NB4 (cell line): ENCODE results near the gene KRTAP12-3.

Experiments used
- DNase-seq: peaks from one replicate; pipeline ENCODE4 v3.0.0; 2010; ENCODE audit warnings: low read depth
- H3K4me3 ChIP-seq: one replicate; pipeline ENCODE4 v1.5.1; 2011; ENCODE audit warnings: mild to moderate bottlenecking, low read depth, low read length, moderate library complexity
- MAX ChIP-seq: IDR thresholded peaks from 2 replicates; pipeline ENCODE4 v1.6.1; 2011; ENCODE audit warnings: low read depth, low read length
- MYC ChIP-seq: IDR thresholded peaks from 2 replicates; pipeline ENCODE4 v1.6.1; 2011; ENCODE audit warnings: low read depth, low read length
- POLR2A ChIP-seq: IDR thresholded peaks from 2 replicates; pipeline ENCODE4 v1.6.1; 2011; ENCODE audit warnings: mild to moderate bottlenecking; ENCODE audit not compliant: insufficient read length; ENCODE audit errors: extremely low read depth
- TF ChIP-seq, protein P1 (sequence below): IDR thresholded peaks from one replicate; pipeline ENCODE4 v1.5.1; 2012; ENCODE audit warnings: low read depth, low read length

The KRTAP12-3 gene

GRCh38 chr21:44702973-44703730 is 45.4 kb downstream of the KRTAP12-3 start:
- H3K4me3 ChIP-seq, result no peak overlapping the region
- TF ChIP-seq, protein P1, sequence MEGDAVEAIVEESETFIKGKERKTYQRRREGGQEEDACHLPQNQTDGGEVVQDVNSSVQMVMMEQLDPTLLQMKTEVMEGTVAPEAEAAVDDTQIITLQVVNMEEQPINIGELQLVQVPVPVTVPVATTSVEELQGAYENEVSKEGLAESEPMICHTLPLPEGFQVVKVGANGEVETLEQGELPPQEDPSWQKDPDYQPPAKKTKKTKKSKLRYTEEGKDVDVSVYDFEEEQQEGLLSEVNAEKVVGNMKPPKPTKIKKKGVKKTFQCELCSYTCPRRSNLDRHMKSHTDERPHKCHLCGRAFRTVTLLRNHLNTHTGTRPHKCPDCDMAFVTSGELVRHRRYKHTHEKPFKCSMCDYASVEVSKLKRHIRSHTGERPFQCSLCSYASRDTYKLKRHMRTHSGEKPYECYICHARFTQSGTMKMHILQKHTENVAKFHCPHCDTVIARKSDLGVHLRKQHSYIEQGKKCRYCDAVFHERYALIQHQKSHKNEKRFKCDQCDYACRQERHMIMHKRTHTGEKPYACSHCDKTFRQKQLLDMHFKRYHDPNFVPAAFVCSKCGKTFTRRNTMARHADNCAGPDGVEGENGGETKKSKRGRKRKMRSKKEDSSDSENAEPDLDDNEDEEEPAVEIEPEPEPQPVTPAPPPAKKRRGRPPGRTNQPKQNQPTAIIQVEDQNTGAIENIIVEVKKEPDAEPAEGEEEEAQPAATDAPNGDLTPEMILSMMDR, result no peak
- DNase-seq, result no peak

DNA sequence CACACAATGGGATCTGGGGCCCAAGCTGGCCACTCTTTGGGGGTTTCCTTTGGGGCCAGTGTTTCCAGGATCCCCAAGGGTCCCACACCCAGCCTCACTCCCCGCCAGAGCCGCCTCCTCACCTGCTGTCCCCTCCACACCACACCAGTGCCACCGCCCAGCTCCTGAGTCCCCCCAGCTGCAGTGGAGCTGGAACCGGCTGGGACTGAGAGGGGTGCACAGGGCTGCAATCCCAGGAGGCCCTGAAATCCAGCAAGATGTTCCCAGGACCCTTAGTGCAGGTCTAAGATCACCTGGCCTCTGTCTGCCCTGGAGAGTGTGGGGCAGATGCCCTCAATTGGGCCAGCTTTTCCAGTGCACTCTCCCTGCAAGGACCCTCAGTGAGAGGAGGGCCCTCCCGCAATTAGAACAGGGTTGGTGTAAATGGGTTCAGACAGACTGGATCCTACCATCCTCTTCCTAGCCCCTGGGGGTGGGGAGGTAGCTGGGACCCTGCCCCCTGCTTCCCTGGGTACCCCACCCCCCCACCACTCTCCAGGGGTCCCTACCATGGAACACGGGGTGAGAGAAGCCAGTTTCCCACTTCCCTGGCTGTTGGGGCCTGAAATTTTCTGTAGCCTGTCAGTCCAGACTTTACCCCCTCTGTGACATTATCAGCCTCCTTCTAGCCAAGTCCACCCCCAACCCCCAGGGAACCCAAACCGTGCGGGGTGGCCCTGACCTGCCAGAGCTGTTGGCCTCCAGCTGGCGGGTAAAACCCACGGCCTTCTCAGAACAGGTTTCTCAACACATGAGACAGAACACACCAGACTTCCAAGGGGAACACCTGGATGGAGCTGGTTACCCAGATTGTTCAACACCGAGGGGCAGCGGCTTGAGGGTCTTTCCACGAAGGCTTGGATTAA is 46.3 kb downstream of the KRTAP12-3 start:
- no peak for TF ChIP-seq POLR2A
- no peak for TF ChIP-seq MAX
- no peak for TF ChIP-seq MYC
- TF ChIP-seq, protein P1, result no peak
- no peak for DNase-seq
- H3K4me3 ChIP-seq, result no peak overlapping the region

DNA sequence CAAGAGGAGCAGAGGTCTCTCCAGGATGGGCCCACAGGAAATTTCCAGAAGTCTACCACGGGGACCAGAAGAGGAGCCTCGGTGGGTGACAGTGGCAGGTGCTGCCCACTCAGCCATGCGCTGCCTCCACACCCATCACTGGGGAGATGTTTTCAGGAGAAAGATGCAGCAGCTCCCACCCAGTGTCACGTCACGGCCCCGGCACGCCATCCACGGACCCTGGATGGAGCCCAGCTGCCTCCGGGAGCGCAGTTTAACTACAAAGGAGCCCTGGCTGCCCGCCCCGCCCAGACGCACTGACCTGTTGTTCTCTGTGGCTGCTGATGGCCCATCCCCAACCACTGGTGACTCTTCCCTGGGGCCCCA is 46.9 kb downstream of the KRTAP12-3 start:
- H3K4me3 ChIP-seq, result no peak overlapping the region
- TF ChIP-seq, protein P1, result no peak
- TF ChIP-seq MYC, result no peak
- no peak for TF ChIP-seq MAX
- no peak for TF ChIP-seq POLR2A
- DNase-seq, result no peak

GRCh38 chr21:44706026-44706705 is 48.4 kb downstream of the KRTAP12-3 start:
- H3K4me3 ChIP-seq, result no peak overlapping the region
- TF ChIP-seq MAX (no peak), POLR2A (no peak), MYC (no peak)
- TF ChIP-seq, protein P1, result no peak
- DNase-seq, result no peak

DNA sequence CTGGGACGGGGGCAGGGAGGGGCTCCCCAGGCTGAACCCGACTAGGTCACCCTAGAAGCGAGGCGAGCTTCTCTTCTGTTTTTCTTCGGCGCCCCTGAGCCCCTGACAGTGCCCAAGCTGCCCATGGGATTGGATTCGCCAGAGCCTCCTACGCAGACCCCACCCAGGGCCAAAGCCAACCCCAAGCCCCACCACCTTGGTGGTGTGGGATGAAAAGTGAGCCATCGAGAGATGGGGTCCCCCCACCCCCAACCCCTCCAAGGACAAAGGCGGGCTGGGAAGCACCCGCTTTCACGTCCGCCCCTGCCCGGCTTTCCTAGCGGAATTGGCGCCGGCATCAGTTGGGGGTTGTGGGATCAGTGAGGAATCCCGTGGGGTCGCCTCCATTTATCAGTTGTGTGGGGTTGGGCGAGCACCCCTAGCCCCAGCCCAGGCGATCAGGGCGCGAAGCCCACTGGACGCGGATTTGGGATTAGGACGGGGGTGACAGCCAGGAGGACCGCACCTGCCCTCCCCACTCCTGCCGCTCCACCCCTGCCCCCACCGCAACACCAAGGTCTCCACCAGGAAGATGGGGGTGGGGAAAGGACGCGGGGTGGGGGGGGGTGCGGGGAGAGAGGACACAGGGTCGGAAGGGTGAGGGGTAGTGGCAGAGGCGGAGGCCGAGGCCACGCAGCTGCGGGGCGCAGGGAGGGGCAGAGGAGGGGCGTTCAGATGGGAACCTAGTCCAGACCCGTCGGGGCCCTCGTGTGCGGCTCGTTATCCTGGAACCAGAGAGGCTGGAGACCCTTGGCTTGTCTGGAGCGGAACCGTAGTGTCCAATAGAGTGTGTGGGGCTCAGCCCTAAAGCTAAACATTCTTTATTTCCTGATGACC is 49.2 kb downstream of the KRTAP12-3 start:
- no peak overlapping the region for H3K4me3 ChIP-seq
- no peak for DNase-seq

More for the DNA sequence above, 49.2 kb downstream of the KRTAP12-3 start:
- TF ChIP-seq, protein P1, result no peak
- TF ChIP-seq MAX, result no peak
- TF ChIP-seq MYC, result no peak
- TF ChIP-seq POLR2A, result no peak
